SK-N-SH treated with all-trans-retinoic acid at 6 μM for 48 hours (cell line): ENCODE results near the gene SSBP4.

Experiments used
- ARNTL ChIP-seq: fragments of 450-650 bp; formaldehyde crosslinking; IDR thresholded peaks from 2 replicates; pipeline ENCODE4 v1.5.0; 2020; ENCODE audit warnings: low read depth, mild to moderate bottlenecking, moderate library complexity, borderline replicate concordance
- BACH2 ChIP-seq: fragments of 250-450 bp; sonication (Bioruptor Pico); IDR thresholded peaks from 2 replicates; pipeline ENCODE4 v1.9.0; 2021; ENCODE audit warnings: mild to moderate bottlenecking, borderline replicate concordance
- CREB5 ChIP-seq: fragments of 250-450 bp; sonication (Bioruptor Pico); IDR thresholded peaks from 2 replicates; pipeline ENCODE4 v1.5.1; 2020; ENCODE audit warnings: low read depth, mild to moderate bottlenecking, moderate library complexity
- CSDC2 ChIP-seq: fragments of 250-450 bp; sonication (Bioruptor Pico); IDR thresholded peaks from 2 replicates; pipeline ENCODE4 v1.5.0; 2020; ENCODE audit warnings: mild to moderate bottlenecking, moderate library complexity
- ISL1 ChIP-seq: fragments of 250-450 bp; sonication (Bioruptor Pico); IDR thresholded peaks from 2 replicates; pipeline ENCODE4 v2.1.2; 2022; ENCODE audit warnings: mild to moderate bottlenecking, moderate library complexity
- OSR1 ChIP-seq: fragments of 250-450 bp; sonication (Bioruptor Pico); IDR thresholded peaks from 2 replicates; pipeline ENCODE4 v1.8.0; 2022; ENCODE audit warnings: moderate library complexity, mild to moderate bottlenecking, inconsistent platforms
- PATZ1 ChIP-seq: fragments of 250-450 bp; sonication (Bioruptor Pico); IDR thresholded peaks from 2 replicates; pipeline ENCODE4 v1.8.0; 2020; ENCODE audit warnings: mild to moderate bottlenecking, moderate library complexity, borderline replicate concordance
- PPARA ChIP-seq: fragments of 250-450 bp; sonication (Bioruptor Pico); IDR thresholded peaks from 2 replicates; pipeline ENCODE4 v1.5.0; 2020; ENCODE audit warnings: mild to moderate bottlenecking, borderline replicate concordance
- SNAI2 ChIP-seq: fragments of 250-450 bp; sonication (Bioruptor Pico); IDR thresholded peaks from 2 replicates; pipeline ENCODE4 v1.5.0; 2020; ENCODE audit warnings: mild to moderate bottlenecking, moderate library complexity
- TCF4 ChIP-seq: fragments of 250-450 bp; sonication (Bioruptor Pico); IDR thresholded peaks from 2 replicates; pipeline ENCODE4 v1.8.0; 2021; ENCODE audit warnings: mild to moderate bottlenecking, moderate library complexity, borderline replicate concordance
- ZFP3 ChIP-seq: fragments of 250-450 bp; sonication (Bioruptor Pico); IDR thresholded peaks from 2 replicates; pipeline ENCODE4 v1.5.0; 2020; ENCODE audit warnings: mild to moderate bottlenecking, moderate library complexity
- ZFP30 ChIP-seq: fragments of 450-650 bp; formaldehyde crosslinking; IDR thresholded peaks from 2 replicates; pipeline ENCODE4 v1.5.0; 2022; ENCODE audit warnings: mild to moderate bottlenecking, moderate library complexity

- TF ChIP-seq ARNTL (no peak), PPARA (CRISPR knock-in tag) (no peak), ZFP3 (CRISPR knock-in tag) (no peak), PATZ1 (CRISPR knock-in tag) (no peak), CREB5 (CRISPR knock-in tag) (no peak), ISL1 (CRISPR knock-in tag) (no peak), BACH2 (CRISPR knock-in tag) (no peak), CSDC2 (no peak), ZFP30 (CRISPR knock-in tag) (no peak), TCF4 (CRISPR knock-in tag) (no peak), SNAI2 (CRISPR knock-in tag) (no peak), OSR1 (CRISPR knock-in tag) (no peak)
Measured at GRCh38 chr19:18450021-18450930, 31.1 kb downstream of the SSBP4 start.
